Fibroblast of skin of back (primary cell): ENCODE measurements around the gene DNAJC11.

ENCODE experiments used
- DNase-seq: peaks from one replicate; pipeline ENCODE4 v3.0.0-alpha.2; 2013

The DNAJC11 gene

DNA sequence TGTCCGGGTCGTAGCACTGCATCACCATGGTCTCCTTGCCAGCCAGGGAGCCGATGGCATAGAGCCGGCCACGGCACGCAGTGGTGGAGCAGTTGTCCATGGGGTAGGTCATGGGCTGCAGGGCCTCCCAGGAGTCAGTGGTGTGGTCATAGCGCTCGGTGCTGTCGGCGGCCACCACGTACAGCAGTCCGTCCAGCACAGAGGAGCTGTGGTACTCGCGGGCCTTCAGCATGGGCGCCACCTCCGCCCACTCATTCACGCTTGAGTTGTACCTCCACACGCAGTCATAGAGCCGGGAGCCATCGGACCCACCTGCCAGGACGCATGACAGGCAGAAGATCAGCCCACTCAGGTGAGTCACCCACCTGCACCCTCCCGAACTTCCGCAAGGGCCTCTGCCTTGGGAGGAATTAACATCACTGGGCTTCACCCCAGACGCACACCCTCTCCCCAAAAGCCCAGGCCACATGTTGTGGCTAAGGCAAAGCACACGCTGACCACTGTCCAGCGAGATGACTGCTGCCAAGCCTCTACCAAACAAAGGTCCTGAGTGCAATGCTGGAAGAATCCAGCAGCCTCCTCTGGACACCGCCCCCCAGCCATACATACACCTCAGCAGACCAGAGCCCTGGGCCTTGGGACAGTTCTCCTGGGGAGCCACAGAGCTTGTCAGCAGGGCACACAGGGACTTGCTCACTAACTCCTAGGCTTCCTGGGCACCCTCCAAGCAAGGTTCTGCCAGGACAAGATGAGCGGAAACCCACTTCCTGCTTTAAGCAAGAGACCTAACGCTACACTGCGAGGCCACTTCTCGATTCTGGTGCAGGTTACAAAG is 102.3 kb downstream of the DNAJC11 start:
- no peak for DNase-seq

DNA sequence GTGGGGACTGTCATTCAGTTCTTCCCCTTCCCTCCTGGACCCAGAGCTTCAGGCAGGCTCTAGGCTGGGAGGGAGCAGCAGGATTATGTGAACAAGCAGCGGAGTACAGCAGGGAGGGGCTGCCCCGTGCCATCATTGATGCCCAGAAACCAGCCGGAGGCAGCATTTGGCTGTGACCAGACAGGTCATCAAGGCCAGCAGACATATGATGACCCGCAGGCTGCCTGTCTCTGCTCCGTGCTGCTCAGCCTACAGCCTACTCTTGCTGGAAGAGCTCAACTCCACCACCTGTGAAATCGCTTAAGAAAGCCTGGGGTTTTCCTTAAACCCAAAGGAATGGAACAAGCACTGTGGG is 103.9 kb downstream of the DNAJC11 start:
- DNase-seq = no peak

DNA sequence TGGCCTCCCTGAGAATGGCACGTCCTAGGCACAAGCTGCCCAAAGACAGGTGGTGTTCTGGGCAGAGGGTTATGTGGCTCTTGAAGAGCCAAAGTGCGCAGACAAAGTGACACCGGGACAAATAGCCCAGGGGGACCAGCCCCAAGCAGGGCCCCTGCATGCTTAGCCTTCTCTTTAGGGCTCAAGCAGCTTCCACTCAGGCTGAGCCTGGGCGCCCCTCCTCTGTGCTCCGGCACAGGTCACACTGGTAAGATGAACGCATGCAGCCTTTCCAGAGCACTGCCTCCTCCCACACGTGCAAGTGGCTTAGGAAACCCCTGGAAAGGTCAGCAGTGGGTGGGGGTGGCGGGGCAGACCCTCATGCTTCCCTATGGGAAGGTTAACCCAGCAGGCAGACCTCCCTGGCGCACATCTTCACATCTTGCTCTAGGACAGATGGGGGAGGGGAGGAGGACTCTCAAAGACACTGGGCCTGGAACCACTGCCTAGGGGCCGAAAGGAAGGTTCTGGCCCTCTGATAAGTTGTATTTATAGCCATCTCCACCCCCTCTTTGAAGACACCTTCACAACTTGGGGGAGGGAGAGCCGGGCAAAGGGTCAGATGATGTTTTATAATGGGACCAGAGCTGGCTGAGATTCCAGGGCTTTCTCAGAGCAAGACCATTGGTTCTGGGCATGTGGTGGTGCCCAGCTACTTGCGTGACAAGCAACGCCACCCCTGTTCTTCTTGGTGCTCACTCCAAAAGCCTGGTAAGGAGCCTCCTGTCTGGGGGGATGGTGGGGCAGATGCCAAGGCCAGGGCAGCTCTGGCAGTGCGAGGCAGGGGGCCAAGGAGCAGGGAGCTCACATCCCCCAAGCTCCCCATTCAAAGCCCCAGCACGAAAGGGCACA is 104.5 kb downstream of the DNAJC11 start:
- no peak for DNase-seq

DNA sequence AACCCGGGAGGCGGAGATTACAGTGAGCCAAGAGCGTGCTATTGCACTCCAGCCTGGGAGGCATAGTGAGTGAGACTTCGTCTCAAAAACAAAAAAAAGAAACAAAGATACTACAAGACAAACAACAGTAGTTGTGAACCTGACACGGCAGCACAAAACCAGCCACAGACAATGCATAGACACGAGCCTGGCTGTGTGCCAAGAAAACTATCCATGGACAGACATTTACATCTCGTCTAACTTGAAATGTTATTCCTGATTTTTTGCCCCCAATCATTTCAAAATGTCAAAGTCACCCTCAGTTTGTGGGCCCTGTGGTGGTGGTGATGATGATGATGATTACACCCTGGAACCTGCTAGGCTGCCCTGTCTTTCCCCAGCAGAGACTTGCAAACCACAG is 105.3 kb downstream of the DNAJC11 start:
- no peak for DNase-seq

DNA sequence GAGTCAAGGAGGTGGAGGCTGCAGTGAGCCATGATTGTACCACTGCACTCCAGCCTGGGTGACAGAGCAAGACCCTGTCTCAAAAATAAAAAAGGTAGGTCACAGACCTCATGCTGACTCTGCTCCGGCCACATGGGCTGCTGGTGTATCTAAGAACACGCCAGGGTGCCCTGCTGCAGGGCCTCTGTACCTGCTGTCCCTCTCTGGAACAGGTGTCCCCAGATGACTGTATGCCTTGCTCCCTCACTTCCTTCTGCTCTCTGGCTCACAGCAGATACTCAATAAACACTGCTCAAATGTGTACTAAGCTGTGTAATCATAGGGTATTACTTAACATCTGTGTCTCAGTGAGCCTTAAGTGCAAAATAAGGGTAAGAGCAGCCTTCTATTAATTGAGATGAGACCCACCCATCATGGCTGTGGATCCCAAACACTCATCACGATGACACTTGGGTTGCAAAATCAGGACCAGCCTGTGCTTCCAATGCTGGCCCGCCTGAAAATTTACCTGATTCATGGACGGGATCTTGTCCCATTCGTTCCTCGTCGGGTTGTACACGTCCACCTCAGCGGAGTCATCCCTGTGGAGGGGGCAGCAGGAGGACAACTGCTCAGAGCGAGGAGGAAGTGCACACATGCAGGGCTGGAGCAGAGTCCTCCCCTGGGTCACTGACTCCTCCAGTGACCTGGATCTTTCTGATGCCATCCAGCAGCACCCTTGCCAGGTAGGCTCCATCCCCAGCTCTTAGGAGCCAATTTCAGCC is 106.5 kb downstream of the DNAJC11 start:
- DNase-seq = no peak

DNA sequence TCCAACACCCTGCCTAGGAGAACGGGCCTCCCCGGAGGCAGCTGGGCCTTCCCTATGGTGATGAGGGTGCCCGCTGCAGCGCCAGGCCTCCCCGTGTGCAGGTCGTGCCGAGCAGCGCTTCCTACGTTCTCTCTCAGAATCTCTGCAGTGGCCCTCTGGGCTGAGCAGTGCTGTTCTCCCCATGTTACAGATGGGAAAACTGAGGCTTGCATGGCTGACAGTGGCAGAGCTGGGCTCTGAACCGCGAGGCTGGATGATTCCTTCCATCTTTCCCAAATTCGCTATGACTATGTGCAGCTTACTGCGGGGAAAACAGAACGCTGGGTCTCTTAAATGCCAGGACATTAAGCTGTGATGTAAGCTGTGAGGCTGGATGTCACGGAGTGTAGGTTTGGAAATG is 107.8 kb downstream of the DNAJC11 start:
- no peak for DNase-seq

DNA sequence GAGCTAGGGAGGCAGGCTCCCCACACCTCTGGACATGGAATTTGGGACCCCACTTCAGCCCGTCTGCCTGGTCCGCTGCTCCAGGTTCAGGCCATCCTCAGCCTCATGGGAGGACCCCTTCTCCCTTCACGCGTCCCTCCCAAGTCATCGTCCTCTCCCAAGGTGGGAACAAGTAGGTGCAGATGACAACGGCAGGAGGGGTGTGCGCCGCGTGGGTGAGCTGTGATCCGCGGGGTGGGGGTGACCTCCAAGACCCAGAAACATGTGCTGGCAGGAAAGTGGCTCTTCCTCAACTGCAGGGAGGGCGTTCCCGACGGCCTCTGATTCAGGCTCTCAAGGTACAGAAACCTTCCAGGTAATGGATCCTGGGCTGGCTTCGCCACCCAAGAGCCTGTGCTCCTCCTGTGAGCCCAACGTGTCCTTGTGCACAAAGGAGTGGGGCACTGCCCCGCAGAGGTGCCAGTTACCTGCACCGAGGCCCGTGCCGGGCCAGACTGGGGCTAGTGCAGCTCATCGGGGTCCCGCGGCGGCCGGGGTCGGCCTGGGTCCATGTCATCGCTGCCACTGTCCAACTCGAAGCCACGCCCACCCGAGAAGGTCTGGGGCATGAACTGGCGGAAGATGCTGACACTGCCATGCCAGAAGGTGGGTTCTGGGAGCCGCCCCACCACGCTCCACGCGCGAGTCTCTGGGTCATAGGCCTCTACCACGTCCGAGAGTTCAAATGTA is 108.6 kb downstream of the DNAJC11 start:
- no peak for DNase-seq

DNA sequence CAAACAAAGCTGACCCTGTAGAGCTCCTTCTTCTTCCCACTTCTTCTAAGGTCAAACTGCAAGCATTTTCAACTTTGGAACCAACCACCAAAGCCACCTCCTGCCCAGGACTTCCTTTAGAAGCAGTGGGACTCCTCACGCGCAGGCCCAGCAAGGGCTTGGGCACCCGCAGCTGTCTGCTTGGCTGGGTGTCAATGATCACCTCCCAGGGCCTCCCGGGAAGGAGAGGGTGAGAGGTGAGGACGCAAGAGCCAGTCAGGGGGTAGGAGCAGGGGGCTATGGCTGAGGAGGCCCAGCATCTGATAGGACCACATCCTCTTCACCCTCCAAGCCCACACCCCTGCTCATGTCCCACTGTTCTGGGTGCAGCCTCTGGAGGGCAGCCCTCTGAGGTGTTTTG is 109.2 kb downstream of the DNAJC11 start:
- DNase-seq = no peak

DNA sequence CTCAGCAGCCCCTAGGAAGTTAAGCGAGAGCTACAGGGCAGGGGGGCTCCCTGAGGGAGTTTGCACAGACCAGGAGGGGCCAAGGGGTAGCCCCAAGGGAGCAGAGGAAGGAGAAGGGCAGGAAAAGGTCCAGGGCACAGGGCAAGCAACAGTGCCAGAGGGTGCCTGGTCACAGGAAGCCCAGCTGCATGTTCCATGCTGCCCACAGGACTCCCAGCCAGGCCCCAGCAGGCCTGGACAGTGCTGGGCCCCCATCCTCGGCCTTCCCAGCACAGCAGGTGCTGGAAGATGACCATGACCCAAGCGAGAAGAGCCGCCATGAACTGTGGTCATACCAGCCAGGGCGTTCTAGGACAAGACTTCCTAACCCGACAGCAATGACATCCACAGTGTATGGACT is 110.0 kb downstream of the DNAJC11 start:
- no peak for DNase-seq

DNA sequence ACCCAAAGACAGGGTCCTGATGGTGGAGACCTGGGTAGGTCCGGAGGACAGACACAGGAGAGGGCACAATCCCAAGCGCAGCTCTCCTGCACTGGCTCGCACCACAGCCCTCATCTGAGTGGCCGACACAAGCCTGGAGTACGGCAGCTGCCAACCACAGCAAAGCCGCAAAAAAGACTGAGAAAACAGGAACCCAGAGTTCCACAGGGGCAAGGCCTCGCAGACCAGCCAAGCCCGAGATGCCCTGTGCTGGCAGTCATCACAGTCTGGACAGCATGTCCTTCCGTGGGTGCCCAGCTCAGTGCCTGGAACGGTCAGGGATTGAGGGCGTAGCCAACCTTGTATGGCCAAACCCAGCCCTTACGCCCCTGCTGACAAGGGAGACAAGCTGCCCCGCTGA is 110.4 kb downstream of the DNAJC11 start:
- DNase-seq = no peak

DNA sequence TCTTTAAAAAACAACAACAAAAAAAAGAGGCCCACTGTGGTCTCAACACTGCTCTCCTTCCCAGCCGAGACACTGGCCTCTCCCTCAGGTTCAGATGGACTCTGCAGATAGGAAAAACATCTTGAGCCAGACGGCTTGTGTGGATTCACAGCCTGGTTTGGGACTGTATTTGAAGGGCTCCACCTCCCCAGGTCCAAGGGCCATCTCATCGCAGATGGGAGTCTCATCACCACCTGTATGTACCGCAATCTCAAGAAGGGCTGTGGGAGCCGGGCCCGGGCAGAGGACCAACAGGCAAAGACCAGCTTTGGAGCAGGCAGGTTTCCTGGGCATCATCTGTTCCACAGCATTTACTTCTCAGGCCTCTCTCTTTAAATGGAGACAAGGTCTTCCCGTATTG is 111.6 kb downstream of the DNAJC11 start:
- no peak for DNase-seq

DNA sequence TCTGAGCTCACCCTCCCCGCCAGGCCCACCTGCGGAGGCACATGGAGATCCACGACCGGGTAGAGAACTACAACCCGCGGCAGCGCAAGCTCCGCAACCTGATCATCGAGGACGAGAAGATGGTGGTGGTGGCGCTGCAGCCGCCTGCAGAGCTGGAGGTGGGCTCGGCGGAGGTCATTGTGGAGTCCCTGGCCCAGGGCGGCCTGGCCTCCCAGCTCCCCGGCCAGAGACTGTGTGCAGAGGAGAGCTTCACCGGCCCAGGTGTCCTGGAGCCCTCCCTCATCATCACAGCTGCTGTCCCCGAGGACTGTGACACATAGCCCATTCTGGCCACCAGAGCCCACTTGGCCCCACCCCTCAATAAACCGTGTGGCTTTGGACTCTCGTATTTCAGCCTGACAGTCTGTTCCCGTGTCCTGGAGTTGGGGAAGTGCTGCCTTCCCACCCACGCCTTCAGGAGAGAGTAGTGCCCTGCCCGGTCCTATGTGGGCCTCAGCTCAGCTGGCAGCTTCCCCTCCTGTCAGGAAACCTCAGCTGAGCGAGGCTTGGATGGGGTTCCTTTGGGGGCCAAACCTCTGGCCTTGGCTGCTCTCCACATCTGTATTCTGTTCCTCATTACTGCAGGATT is 112.6 kb downstream of the DNAJC11 start:
- DNase-seq = no peak

DNA sequence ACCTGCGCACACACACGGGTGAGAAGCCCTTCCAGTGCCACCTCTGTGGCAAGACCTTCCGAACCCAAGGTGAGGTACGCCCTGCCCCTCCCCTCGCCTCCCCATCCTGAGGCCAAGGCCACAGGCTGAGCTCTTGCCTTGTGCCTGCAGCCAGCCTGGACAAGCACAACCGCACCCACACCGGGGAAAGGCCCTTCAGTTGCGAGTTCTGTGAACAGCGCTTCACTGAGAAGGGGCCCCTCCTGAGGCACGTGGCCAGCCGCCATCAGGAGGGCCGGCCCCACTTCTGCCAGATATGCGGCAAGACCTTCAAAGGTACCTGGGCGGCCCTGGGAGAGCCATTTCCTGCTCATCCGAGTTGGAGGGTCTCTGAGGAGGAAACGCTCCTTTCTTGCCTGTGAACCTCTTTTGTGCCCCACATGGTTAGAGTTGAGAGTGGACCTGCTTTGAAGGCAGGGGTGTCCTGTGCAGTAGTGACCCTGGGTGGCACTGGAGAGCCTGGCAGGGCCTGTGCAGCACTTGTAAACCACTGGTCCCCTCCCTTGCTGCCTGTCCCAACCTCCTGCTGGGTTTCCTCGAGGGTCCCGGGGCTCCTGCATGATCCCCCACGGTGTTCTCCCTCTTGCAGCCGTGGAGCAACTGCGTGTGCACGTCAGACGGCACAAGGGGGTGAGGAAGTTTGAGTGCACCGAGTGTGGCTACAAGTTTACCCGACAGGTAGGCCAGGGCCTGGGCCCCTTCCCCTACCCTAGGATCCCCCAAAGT is 113.3 kb downstream of the DNAJC11 start:
- DNase-seq = no peak

DNA sequence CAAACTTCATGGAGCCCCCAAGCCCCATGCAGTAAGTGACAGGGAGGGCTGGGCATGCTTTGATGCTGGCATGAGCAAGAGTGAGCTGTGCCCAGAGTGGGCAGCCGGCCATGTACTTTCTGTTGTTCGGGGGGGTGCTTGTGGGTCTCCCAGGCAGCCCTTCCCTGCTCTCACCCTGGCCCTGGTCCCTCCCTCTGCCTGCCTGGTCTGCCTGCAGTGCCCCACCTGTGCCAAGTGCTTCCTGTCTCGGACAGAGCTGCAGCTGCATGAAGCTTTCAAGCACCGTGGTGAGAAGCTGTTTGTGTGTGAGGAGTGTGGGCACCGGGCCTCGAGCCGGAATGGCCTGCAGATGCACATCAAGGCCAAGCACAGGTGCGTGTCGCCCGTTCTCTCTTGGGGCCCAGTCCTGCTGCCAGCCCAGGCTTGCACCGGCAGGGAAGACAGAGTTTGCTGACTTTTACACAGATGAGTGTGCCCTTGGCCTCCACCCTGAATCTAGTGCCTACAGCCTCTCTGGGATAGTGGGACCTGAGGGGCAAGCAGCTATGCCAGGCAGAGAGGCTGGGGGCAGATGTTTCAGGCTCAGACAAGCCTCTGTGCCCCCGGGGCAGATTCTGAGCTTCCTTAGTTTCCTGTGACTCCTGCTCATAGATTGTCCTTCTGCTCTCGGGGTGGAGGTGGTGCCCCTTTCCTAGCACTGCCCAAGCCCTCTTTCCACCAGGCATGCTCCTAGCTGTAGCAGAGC is 114.2 kb downstream of the DNAJC11 start:
- DNase-seq = no peak

DNA sequence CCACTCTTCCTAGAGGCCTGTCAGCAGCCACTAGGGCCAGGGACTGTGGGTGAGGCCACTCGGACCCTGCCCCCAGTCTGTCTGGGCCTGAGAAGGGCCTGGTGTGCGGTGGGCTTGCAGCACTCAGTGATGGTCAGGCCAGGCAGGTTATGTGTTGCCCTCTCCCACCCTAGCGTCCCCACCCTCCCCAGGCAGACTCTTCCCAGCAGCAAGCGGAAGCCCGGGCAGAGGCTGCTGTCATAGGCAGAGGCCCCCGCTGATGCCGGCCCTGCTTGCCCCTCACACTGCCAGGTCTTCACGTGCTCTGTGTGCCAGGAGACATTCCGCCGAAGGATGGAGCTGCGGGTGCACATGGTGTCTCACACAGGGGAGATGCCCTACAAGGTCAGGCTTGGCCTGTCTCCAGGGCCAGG is 115.2 kb downstream of the DNAJC11 start:
- DNase-seq = no peak

DNA sequence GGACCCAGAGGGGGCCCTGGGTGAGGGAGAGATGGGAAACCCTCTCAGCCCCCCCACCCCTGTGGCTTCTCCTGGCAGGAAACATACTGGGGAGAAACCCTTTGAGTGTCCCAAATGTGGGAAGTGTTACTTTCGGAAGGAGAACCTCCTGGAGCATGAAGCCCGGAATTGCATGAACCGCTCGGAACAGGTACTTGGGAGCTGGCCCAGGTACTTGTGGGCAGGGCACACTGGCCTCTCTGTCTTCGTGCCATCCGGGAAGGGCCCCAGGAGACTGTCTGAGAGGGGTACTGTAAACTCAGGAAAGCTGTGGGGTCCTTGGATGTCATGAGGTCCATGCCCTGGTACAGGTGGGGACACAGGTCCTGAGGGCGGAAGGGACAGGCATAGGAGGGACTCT is 115.8 kb downstream of the DNAJC11 start:
- no peak for DNase-seq

DNA sequence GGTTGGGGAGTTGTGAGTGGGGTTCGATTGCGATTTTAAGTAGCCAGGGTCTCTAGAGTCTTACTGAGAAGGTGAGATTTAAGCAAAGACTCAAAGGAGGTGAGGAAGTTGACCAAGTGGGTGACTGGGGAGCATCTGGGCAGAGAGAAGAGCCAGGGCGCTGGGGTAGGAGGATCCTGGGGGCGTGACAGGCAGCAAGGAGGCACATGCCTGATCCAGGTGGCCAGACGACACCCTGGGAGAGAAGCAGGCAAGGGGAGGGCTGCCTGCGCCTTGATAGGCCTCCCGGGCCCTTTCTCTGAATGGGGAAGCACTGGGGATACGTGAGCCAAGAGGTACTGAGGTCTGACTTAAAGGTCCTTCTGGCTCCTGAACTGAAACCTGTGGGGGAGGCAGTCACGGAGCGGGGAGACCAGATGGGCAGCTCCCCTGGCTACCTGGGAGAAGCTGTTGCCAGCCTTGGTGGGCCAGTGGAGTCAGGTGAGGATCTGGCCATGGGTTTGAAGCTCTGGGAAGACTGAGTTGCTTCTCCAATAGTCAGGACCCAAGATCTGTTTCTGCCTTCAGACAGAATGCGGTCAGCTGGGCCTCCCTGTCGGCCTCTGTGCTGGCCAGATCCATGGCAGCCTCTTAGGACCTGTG is 116.4 kb downstream of the DNAJC11 start:
- no peak for DNase-seq
